ENCODE data around the gene POLR3H. TPM values are rescaled to one million over a fixed set of nuclear protein-coding genes. Genes with fewer than 3 reads are reported as not detected.

POLR3H gene
- total and polyA plus RNA-seq, 10 of the 15 experiments (the other 5 are each of a cell fraction or from before 2014, with no cell fraction given): 3.5 to 62.7 (median 24.6) TPM

GRCh38 chr22:41508770-41509170 is 35.5 kb downstream of the POLR3H start (continued):
- TF ChIP-seq ZNF592 (IDR thresholded peaks at IDR 0.05): no peak
- TF ChIP-seq PAX8 (IDR thresholded peaks at IDR 0.05): no peak
- no peak for TF ChIP-seq ZNF687 (IDR thresholded peaks at IDR 0.05)
- no peak for TF ChIP-seq EED (IDR thresholded peaks at IDR 0.05; ENCODE audit: low read depth)
- TF ChIP-seq ETV6 (conservative IDR thresholded peaks at IDR 0.05 in 1 of 2, IDR thresholded peaks at IDR 0.05 in 1 of 2; ENCODE audit: borderline replicate concordance in 1 of 2, low read depth in 1 of 2): no peak
- no peak for TF ChIP-seq BCL3 (IDR thresholded peaks at IDR 0.05; ENCODE audit: borderline replicate concordance, insufficient read depth, low read depth, low read length, poor library complexity, severe bottlenecking)

All from GM12878 (cell line).